GM12878 (cell line): ENCODE measurements around the gene AP1AR. TPM values are rescaled to one million over a fixed set of nuclear protein-coding genes. Genes with fewer than 3 reads are reported as not detected.

ENCODE experiments used
- ATAC-seq: fragments of 200-7000 bp; cut with Tn5 transposase; 3 replicates; pipeline ENCODE4 v1.9.1; 2020; ENCODE audit warnings: mild to moderate bottlenecking, moderate library complexity
- BruUV-seq: library from RNA; stranded (reverse); fragments of 400-500 nt; replicated peaks from 2 replicates; lab custom pipeline; 2021; lab: Mats Ljungman, UMichigan
- CTCF ChIA-PET: fragments of 300-600 bp; sonication (Branson Sonifier 250); formaldehyde crosslinking; extraction: SDS; loops from one replicate; lab custom pipeline; 2021; ENCODE audit warnings: inconsistent platforms; lab: Yijun Ruan, JAX
- POLR2A ChIA-PET: fragments of 350-600 bp; formaldehyde crosslinking; extraction: SDS; loops from one replicate; lab custom pipeline; 2021; ENCODE audit warnings: inconsistent platforms; lab: Charles Lee
- RAD21 ChIA-PET: fragments of 300-600 bp; sonication (Branson Sonifier 250); formaldehyde crosslinking; loops from one replicate; lab custom pipeline; 2023; ENCODE audit warnings: antibody characterized with exemption; ENCODE audit not compliant: unreplicated experiment; lab: Charles Lee
- SMC1A ChIA-PET: fragments of 300-600 bp; sonication (Branson Sonifier 250); formaldehyde crosslinking; loops from one replicate; lab custom pipeline; 2023; ENCODE audit not compliant: unreplicated experiment, uncharacterized antibody; lab: Charles Lee
- DNase-seq: peaks from one replicate; pipeline ENCODE4 v3.0.0-alpha.2; 2011; ENCODE audit warnings: low read depth, low spot score
- FAIRE-seq: peaks from 3 replicates; lab custom pipeline; 2011; peaks lifted over from hg19 to GRCh38; lab: Jason Lieb, UNC
- H2AFZ ChIP-seq: 2 replicates; pipeline ENCODE4 v1.6.0; 2011; ENCODE audit warnings: low read depth, low read length, control low read depth; ENCODE audit not compliant: control insufficient read depth
- H3K27ac ChIP-seq: 2 replicates; pipeline ENCODE4 v1.5.1; 2011; ENCODE audit warnings: control low read depth; ENCODE audit not compliant: control insufficient read depth, insufficient read depth
- H3K27me3 ChIP-seq, 2 experiments: replicated peaks in 1 of 2; 2 replicates each; pipeline versions ENCODE4 v1.6.0 to v1.6.1; 2011; ENCODE audit warnings: low read length in 1 of 2; ENCODE audit not compliant: control insufficient read depth in 2 of 2, insufficient read depth in 2 of 2
- H3K36me3 ChIP-seq, 2 experiments: 2 replicates each; pipeline ENCODE4 v1.5.1; 2011; ENCODE audit warnings: low read length in 1 of 2; ENCODE audit not compliant: control insufficient read depth in 2 of 2, insufficient read depth in 2 of 2
- H3K4me1 ChIP-seq: 2 replicates; pipeline ENCODE4 v1.6.1; 2011; ENCODE audit warnings: mild to moderate bottlenecking, low read length, moderate library complexity, mixed read lengths; ENCODE audit not compliant: control insufficient read depth, insufficient read depth
- H3K4me2 ChIP-seq: 2 replicates; pipeline ENCODE4 v1.6.0; 2011; ENCODE audit warnings: control low read depth; ENCODE audit not compliant: control insufficient read depth, insufficient read depth
- H3K4me3 ChIP-seq: fragments of 200-600 bp; sonication (generic); 2 replicates; pipeline ENCODE4 v1.5.1; 2016
- H3K79me2 ChIP-seq: 2 replicates; pipeline ENCODE4 v1.6.0; 2011; ENCODE audit warnings: low read length; ENCODE audit not compliant: control insufficient read depth, insufficient read depth
- H3K9ac ChIP-seq: 2 replicates; pipeline ENCODE4 v1.8.0; 2011; ENCODE audit warnings: low read length, control low read depth, mixed read lengths; ENCODE audit not compliant: control insufficient read depth, insufficient read depth
- H3K9me3 ChIP-seq: replicated peaks from 3 replicates; pipeline ENCODE4 v1.5.1; 2011; ENCODE audit warnings: mild to moderate bottlenecking, low read length; ENCODE audit not compliant: control insufficient read depth, insufficient read depth
- H4K20me1 ChIP-seq: 2 replicates; pipeline ENCODE4 v1.6.0; 2011; ENCODE audit not compliant: control insufficient read depth, insufficient read depth
- ATF2 ChIP-seq: IDR thresholded peaks from 2 replicates; pipeline ENCODE4 v1.6.1; 2012; ENCODE audit warnings: low read length, inconsistent platforms
- BMI1 ChIP-seq: fragments of 450-650 bp; IDR thresholded peaks from 2 replicates; pipeline ENCODE4 v1.6.1; 2016; ENCODE audit warnings: mild to moderate bottlenecking, moderate library complexity, borderline replicate concordance
- CHD2 ChIP-seq: IDR thresholded peaks from 2 replicates; pipeline ENCODE4 v1.6.1; 2011; ENCODE audit warnings: low read depth, low read length, improper control_type of control experiment, borderline replicate concordance
- CHD4 ChIP-seq: fragments of 200-600 bp; sonication (generic); IDR thresholded peaks from 2 replicates; pipeline ENCODE4 v1.6.1; 2016; ENCODE audit warnings: mild to moderate bottlenecking
- EGR1 ChIP-seq, 2 experiments: IDR thresholded peaks; 1 replicate in 1 of 2; 2 replicates in 1 of 2; pipeline ENCODE4 v1.6.1; 2011 to 2012; ENCODE audit warnings: low read depth in 2 of 2, low read length in 2 of 2, borderline replicate concordance in 1 of 2, mild to moderate bottlenecking in 1 of 2, moderate library complexity in 1 of 2
- GATAD2B ChIP-seq: fragments of 450-650 bp; conservative IDR thresholded peaks from 2 replicates; pipeline ENCODE4 v1.6.1; 2017; ENCODE audit warnings: low read depth, mild to moderate bottlenecking, moderate library complexity
- JUNB ChIP-seq: IDR thresholded peaks from 2 replicates; pipeline ENCODE4 v1.6.1; 2016; ENCODE audit warnings: antibody characterized with exemption, mild to moderate bottlenecking
- KDM1A ChIP-seq: fragments of 200-600 bp; sonication (generic); IDR thresholded peaks from 2 replicates; pipeline ENCODE4 v1.6.1; 2016; ENCODE audit warnings: borderline replicate concordance
- NFIC ChIP-seq: IDR thresholded peaks from 2 replicates; pipeline ENCODE4 v1.6.1; 2012; ENCODE audit warnings: low read depth, mild to moderate bottlenecking, inconsistent platforms, low read length, moderate library complexity
- RUNX3 ChIP-seq: IDR thresholded peaks from 2 replicates; pipeline ENCODE4 v1.6.1; 2012; ENCODE audit warnings: low read length, inconsistent platforms
- YY1 ChIP-seq: IDR thresholded peaks from 2 replicates; pipeline ENCODE4 v1.6.1; 2011; ENCODE audit warnings: low read depth, mild to moderate bottlenecking, low read length
- WGBS: methylation state at CpG from one replicate; pipeline ENCODE4 v1.1.6; 2016; ENCODE audit warnings: low lambda C conversion rate; ENCODE audit not compliant: insufficient replicate concordance, insufficient coverage; ENCODE audit errors: missing lambda C conversion rate; 5-methylcytosine and 5-hydroxymethylcytosine counted together
- in situ Hi-C: fragments of 300-500 bp; cut with MboI; formaldehyde crosslinking; loops from 9 replicates; pipeline ENCODE4 v1.14.3; 2018; ENCODE audit warnings: mixed read lengths
- intact Hi-C: fragments of 100-400 bp; cut with micrococcal nuclease; formaldehyde crosslinking; loops from one replicate; pipeline ENCODE4 v1.14.2; 2022; ENCODE audit not compliant: unreplicated experiment
- polyA plus RNA-seq, 11 experiments: library from polyadenylated mRNA; depleted of rRNA in 4 of 11; unstranded in 6 of 11; stranded (reverse) in 5 of 11; fragments of >200 nt; fragmentation: Nextera tagmentation in 4 of 11; fragmentation: Illumina TruSeq in 1 of 11; extraction: Ambion mirVana in 4 of 11; extraction: Trizol in 1 of 11; gene quantifications; 1 replicate in 1 of 11; 2 replicates in 10 of 11; pipeline versions ENCODE4 v1.2.1 to v1.2.3, GENCODE V29; 2011 to 2016; ENCODE audit warnings: inconsistent platforms in 2 of 11, missing spikeins in 2 of 11, low read depth in 1 of 11
- total RNA-seq, 4 experiments: library from RNA; depleted of rRNA in 3 of 4; stranded (reverse); fragments of >200 nt in 3 of 4; fragmentation: Illumina TruSeq in 1 of 4; extraction: Trizol in 1 of 4; gene quantifications; 2 replicates each; pipeline versions ENCODE4 v1.2.1 to v1.2.3, GENCODE V29; 2013 to 2021

The AP1AR gene
- total and polyA plus RNA-seq, 10 of the 15 experiments (the other 5 are each of a cell fraction or from before 2014, with no cell fraction given), result 5.6 to 29.1 (median 16.3) TPM

- peak; percentile 33; the same call in 1 of the 2 replicates for TF ChIP-seq RUNX3
- no peak for TF ChIP-seq YY1
- TF ChIP-seq, all 136 proteins: peak for 1
- H4K20me1 ChIP-seq, result no peaks in the 10 kb centered on the region
- no peak overlapping the region for H3K4me2 ChIP-seq
- BruUV-seq, result no TSS peak
- ChIA-PET SMC1A (interaction anchor here (1.1 to 1.3 kb wide), 2 partner anchors 28 to 31 kb away, joined by 3 read pairs; no protein-coding TSS in a partner anchor), RAD21 (no interaction called here), CTCF (interaction anchor here (0.8 to 2.0 kb wide), 3 partner anchors 17 to 83 kb away, joined by 3 to 5 read pairs (median 4); no protein-coding TSS in a partner anchor), POLR2A (no interaction called here)
- ATAC-seq, result no peak; the same call in 2 of the 3 replicates
- H3K79me2 ChIP-seq, result no peaks in the 10 kb centered on the region
- WGBS, result 93% methylated on average over 2 of the region's 2 CpGs
- H3K9ac ChIP-seq, result no peak overlapping the region
- FAIRE-seq, result no peak
- no peak overlapping the region for H3K27ac ChIP-seq
- H3K4me3 ChIP-seq, result no peak overlapping the region
- H3K27me3 ChIP-seq, result no peaks in the 10 kb centered on the region
- DNase-seq, result no peak
- intact Hi-C loops (no loop called here), in situ Hi-C loops (no loop called here)
- H3K4me1 ChIP-seq, result no peaks in the 10 kb centered on the region
- no peaks in the 10 kb centered on the region for H3K36me3 ChIP-seq
- no peaks in the 10 kb centered on the region for H3K9me3 ChIP-seq
- H2AFZ ChIP-seq, result no peak overlapping the region
Measured at GRCh38 chr4:112183252-112183651, 48.3 kb upstream of the AP1AR start.

GRCh38 chr4:112184438-112184837 lies 47.1 kb upstream of the AP1AR start:
- BruUV-seq, result no TSS peak
- FAIRE-seq, result no peak
- Histone ChIP-seq H4K20me1 (no peaks in the 10 kb centered on the region), H3K4me2 (no peak overlapping the region), H3K27ac (no peak overlapping the region), H3K36me3 (no peaks in the 10 kb centered on the region), H2AFZ (no peak overlapping the region), H3K9me3 (no peaks in the 10 kb centered on the region)
- ATAC-seq, result peak; percentile 67; the same call in 2 of the 3 replicates
- 100% methylated on average over 1 of the region's 1 CpG for WGBS
- intact Hi-C loops, result no loop called here
- ChIA-PET RAD21 (interaction anchor here (0.6 kb wide), 1 partner anchor 48 kb away, joined by 3 read pairs; no protein-coding TSS in a partner anchor), CTCF (no interaction called here), POLR2A (no interaction called here)
- DNase-seq, result no peak
- TF ChIP-seq CHD2 (no peak), BMI1 (no peak), ATF2 (peak; percentile 39; the same call in 1 of the 2 replicates), CHD4 (no peak), GATAD2B (no peak), NFIC (peak; percentile 43; the same call in 1 of the 2 replicates), EGR1 (IDR thresholded peaks at IDR 0.05; ENCODE audit: borderline replicate concordance in 1 of 2, low read depth in 2 of 2, low read length in 2 of 2) (no peak), KDM1A (no peak), JUNB (peak; percentile 75)
- TF ChIP-seq, all 136 proteins: peak for 3
- SMC1A ChIA-PET, result interaction anchor here (0.6 to 1.1 kb wide), 2 partner anchors 36 to 383 kb away, joined by 3 read pairs; no protein-coding TSS in a partner anchor
- Histone ChIP-seq H3K4me1 (no peaks in the 10 kb centered on the region), H3K27me3 (no peaks in the 10 kb centered on the region), H3K4me3 (no peak overlapping the region), H3K79me2 (no peaks in the 10 kb centered on the region), H3K9ac (no peak overlapping the region)
- in situ Hi-C loops, result no loop called here
